Astrocyte of the spinal cord (primary cell): ENCODE results near the gene SPATA20.

Experiments
- DNase-seq: peaks from one replicate; pipeline ENCODE4 v3.0.0; 2011; ENCODE audit warnings: low read depth, low spot score
- H3K4me3 ChIP-seq: 2 replicates; pipeline ENCODE4 v1.5.1; 2011; ENCODE audit warnings: low read depth, mild to moderate bottlenecking, low read length, moderate library complexity
- CTCF ChIP-seq: IDR thresholded peaks from 2 replicates; pipeline ENCODE4 v1.5.1; 2012; ENCODE audit warnings: low read depth, mild to moderate bottlenecking, low read length, inconsistent platforms
- in situ Hi-C: cut with HindIII; loops from 2 replicates; pipeline ENCODE4 v1.10.0; 2017; ENCODE audit warnings: low sequenced_read_pairs

Gene SPATA20

GRCh38 chr17:50505591-50506130 is 41.3 kb upstream of the SPATA20 start:
- no peak for DNase-seq
- no peak overlapping the region for H3K4me3 ChIP-seq
- in situ Hi-C loops, result no loop called here
- no peak for TF ChIP-seq CTCF

GRCh38 chr17:50506298-50506697 is 40.7 kb upstream of the SPATA20 start:
- no peak for TF ChIP-seq CTCF
- H3K4me3 ChIP-seq, result no peak overlapping the region
- no peak for DNase-seq
- in situ Hi-C loops, result no loop called here

GRCh38 chr17:50507871-50508572 is 39.0 kb upstream of the SPATA20 start, which contains the start of gene MYCBPAP:
TSS of gene MYCBPAP (plus strand) at chr17:50508439. CDS start at chr17:50508675, 236 bp downstream.
- DNase-seq, result peak; percentile 73
- in situ Hi-C loops, result no loop called here
- peak within 1 kb of the TSS; percentile 43 for H3K4me3 ChIP-seq
- TF ChIP-seq CTCF, result peak; percentile 5

GRCh38 chr17:50508573-50509460 is 38.2 kb upstream of the SPATA20 start:
- in situ Hi-C loops, result no loop called here
- no peak for DNase-seq
- TF ChIP-seq CTCF, result no peak
- peak overlapping the region; percentile 43 for H3K4me3 ChIP-seq

- no peak for TF ChIP-seq CTCF
- H3K4me3 ChIP-seq, result no peak overlapping the region
- in situ Hi-C loops, result no loop called here
- no peak for DNase-seq
Measured at GRCh38 chr17:50511058-50511457, 35.9 kb upstream of the SPATA20 start.

GRCh38 chr17:50513495-50513894 is 33.5 kb upstream of the SPATA20 start:
- TF ChIP-seq CTCF, result no peak
- no peak for DNase-seq
- in situ Hi-C loops, result no loop called here
- no peak overlapping the region for H3K4me3 ChIP-seq
